Lower lobe of right lung (tissue), 2 donors: ENCODE measurements around the gene ELP4. TPM values are rescaled to one million over a fixed set of nuclear protein-coding genes. Genes with fewer than 3 reads are reported as not detected.

ENCODE experiments used
- ATAC-seq, 2 donors: fragments of 200-7000 bp; cut with Tn5 transposase; one replicate each; pipeline ENCODE4 v1.9.1; 2020 to 2022; ENCODE audit warnings: mild to moderate bottlenecking in 2 of 2, moderate library complexity in 2 of 2
- DNase-seq: peaks from one replicate; pipeline ENCODE4 v3.0.0-alpha.2; 2020
- H3K27ac ChIP-seq: fragments of 200-600 bp; one replicate; pipeline ENCODE4 v1.8.0; 2022
- H3K27me3 ChIP-seq: fragments of 200-600 bp; one replicate; pipeline ENCODE4 v1.8.0; 2022; ENCODE audit warnings: low read depth
- H3K36me3 ChIP-seq: fragments of 200-600 bp; one replicate; pipeline ENCODE4 v1.8.0; 2022; ENCODE audit warnings: mild to moderate bottlenecking
- H3K4me1 ChIP-seq: fragments of 200-600 bp; one replicate; pipeline ENCODE4 v1.8.0; 2022
- H3K4me3 ChIP-seq: fragments of 200-600 bp; one replicate; pipeline ENCODE4 v1.8.0; 2022; ENCODE audit warnings: mild to moderate bottlenecking
- H3K9me3 ChIP-seq: fragments of 200-600 bp; one replicate; pipeline ENCODE4 v1.8.0; 2022
- CTCF ChIP-seq: fragments of 200-600 bp; IDR thresholded peaks from one replicate; pipeline ENCODE4 v1.8.0; 2022; ENCODE audit warnings: antibody characterized with exemption, mild to moderate bottlenecking
- intact Hi-C: fragments of 100-400 bp; cut with DNase I; formaldehyde crosslinking; loops from one replicate; pipeline ENCODE4 v1.11.0; 2022
- total RNA-seq: library from RNA; stranded (reverse); fragmentation: NEBNext Ultra II Directional; extraction: Animal tissue kit (Norgen Biotek cat#: 25700); gene quantifications from one replicate; pipeline ENCODE4 v1.2.1, GENCODE V29; 2021
- donor health status: DM: no; HTN: yes; CAD: no; lungs with severe emphysema.

Gene ELP4
- total RNA-seq, 1 donor from 2014 or later: 22.1 TPM

GRCh38 chr11:31747581-31747980, 238.0 kb downstream of the ELP4 start:
- ATAC-seq: no peak

GRCh38 chr11:31757260-31757835, 247.8 kb downstream of the ELP4 start:
- no peak for TF ChIP-seq CTCF
- H3K27me3 ChIP-seq: no peaks in the 10 kb centered on the region
- H3K4me1 ChIP-seq: peaks cover 9% of the 10 kb centered on the region
- peak; percentile 67 to 94 for ATAC-seq
- no peak overlapping the region for H3K4me3 ChIP-seq
- no peaks in the 10 kb centered on the region for H3K9me3 ChIP-seq
- no peak overlapping the region for H3K27ac ChIP-seq
- H3K36me3 ChIP-seq: no peaks in the 10 kb centered on the region
- no peak for DNase-seq
- intact Hi-C loops: no loop called here

More at GRCh38 chr11:31747581-31747980, 238.0 kb downstream of the ELP4 start:
- no peaks in the 10 kb centered on the region for H3K4me1 ChIP-seq
- no peak overlapping the region for H3K27ac ChIP-seq
- no peaks in the 10 kb centered on the region for H3K36me3 ChIP-seq
- H3K9me3 ChIP-seq: no peaks in the 10 kb centered on the region
- no peak for DNase-seq
- H3K27me3 ChIP-seq: no peaks in the 10 kb centered on the region
- no peak for TF ChIP-seq CTCF
- intact Hi-C loops: no loop called here
- H3K4me3 ChIP-seq: no peak overlapping the region

DNA sequence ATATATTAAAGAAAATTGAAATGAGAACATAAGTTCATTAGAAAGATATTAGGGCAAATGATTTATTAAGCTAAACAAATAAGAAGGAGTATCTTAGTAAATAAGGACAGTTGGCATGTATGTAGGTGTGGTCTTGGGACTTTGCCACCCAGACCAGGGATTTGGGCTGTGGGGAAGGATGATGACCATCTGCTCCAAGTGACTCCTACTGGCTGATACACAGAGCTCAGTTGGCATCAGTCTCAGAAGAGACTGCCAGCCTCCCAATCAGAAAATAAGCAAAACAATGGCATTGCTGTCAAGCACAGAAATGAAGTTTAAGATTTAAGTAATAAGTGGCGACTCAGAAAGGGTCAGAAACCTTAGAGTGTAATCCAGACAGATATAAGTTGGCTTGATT, 252.1 kb downstream of the ELP4 start:
- DNase-seq (no peak), ATAC-seq (no peak)
- H3K4me3 ChIP-seq: no peak overlapping the region
- H3K27me3 ChIP-seq: no peaks in the 10 kb centered on the region
- H3K36me3 ChIP-seq: no peaks in the 10 kb centered on the region
- peaks cover 9% of the 10 kb centered on the region for H3K4me1 ChIP-seq
- H3K9me3 ChIP-seq: no peaks in the 10 kb centered on the region
- no peak for TF ChIP-seq CTCF
- H3K27ac ChIP-seq: no peak overlapping the region
- intact Hi-C loops: no loop called here

GRCh38 chr11:31763296-31763695, 253.7 kb downstream of the ELP4 start:
- Histone ChIP-seq H3K36me3 (no peaks in the 10 kb centered on the region), H3K4me3 (no peak overlapping the region), H3K27me3 (no peaks in the 10 kb centered on the region), H3K4me1 (no peaks in the 10 kb centered on the region), H3K9me3 (no peaks in the 10 kb centered on the region), H3K27ac (no peak overlapping the region)
- DNase-seq (no peak), ATAC-seq (no peak)
- TF ChIP-seq CTCF: no peak
- intact Hi-C loops: no loop called here

DNA sequence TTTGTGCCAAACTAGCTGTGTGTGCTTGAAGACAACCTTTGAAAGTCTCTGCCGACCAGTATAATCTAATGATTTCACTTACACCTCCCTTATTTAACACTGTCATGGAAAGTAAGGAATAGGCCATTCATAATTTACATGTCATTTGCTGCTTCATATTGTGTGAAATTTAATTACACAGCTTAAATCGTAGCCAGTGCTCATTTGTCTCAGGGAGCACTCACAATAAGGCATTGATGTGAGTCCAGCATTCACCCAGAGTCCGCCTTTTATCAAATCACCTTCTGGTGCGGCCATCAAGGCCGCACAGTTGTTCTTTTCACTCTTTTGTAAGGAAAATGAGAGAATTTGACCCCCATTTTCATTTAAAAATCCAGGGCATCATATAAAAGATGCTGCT, 254.7 kb downstream of the ELP4 start:
- H3K4me1 ChIP-seq: no peaks in the 10 kb centered on the region
- intact Hi-C loops: no loop called here

More for the DNA sequence above, 254.7 kb downstream of the ELP4 start:
- no peak for TF ChIP-seq CTCF
- ATAC-seq (no peak), DNase-seq (no peak)
- Histone ChIP-seq H3K27ac (no peak overlapping the region), H3K36me3 (no peaks in the 10 kb centered on the region), H3K4me3 (no peak overlapping the region), H3K9me3 (no peaks in the 10 kb centered on the region), H3K27me3 (no peaks in the 10 kb centered on the region)
